H1 (cell line): ENCODE data around the gene NMUR1. TPM values are rescaled to one million over a fixed set of nuclear protein-coding genes. Genes with fewer than 3 reads are reported as not detected.

ENCODE experiments used
- NRF1 ChIP-seq: IDR thresholded peaks from 2 replicates; pipeline ENCODE4 v1.6.1; 2011; ENCODE audit warnings: mild to moderate bottlenecking, low read depth, low read length, improper control_type of control experiment
- POLR2AphosphoS5 ChIP-seq: IDR thresholded peaks from 2 replicates; pipeline ENCODE4 v1.6.1; 2011; ENCODE audit warnings: low read depth, low read length
- POU5F1 ChIP-seq: IDR thresholded peaks from 2 replicates; pipeline ENCODE4 v1.6.1; 2011; ENCODE audit warnings: low read depth, mild to moderate bottlenecking, low read length, moderate library complexity
- RNF2 ChIP-seq: fragments of 200-900, 300-1000 bp; sonication (generic); IDR thresholded peaks from 2 replicates; pipeline ENCODE4 v1.7.1; 2016; ENCODE audit warnings: borderline replicate concordance, low read depth, mild to moderate bottlenecking, antibody characterized with exemption, low read length; ENCODE audit not compliant: poor library complexity, severe bottlenecking; ENCODE audit errors: missing control alignments
- SAP30 ChIP-seq: fragments of 300-600 bp; sonication (generic); IDR thresholded peaks from 2 replicates; pipeline ENCODE4 v1.7.1; 2012; ENCODE audit warnings: low read length, moderate library complexity, mild to moderate bottlenecking, inconsistent platforms; ENCODE audit not compliant: insufficient read depth, insufficient replicate concordance
- TEAD4 ChIP-seq: IDR thresholded peaks from 2 replicates; pipeline ENCODE4 v1.6.1; 2012; ENCODE audit warnings: low read depth, low read length, inconsistent platforms, mixed read lengths
- polyA plus RNA-seq, 7 experiments: library from polyadenylated mRNA; depleted of rRNA in 3 of 7; stranded (reverse) in 5 of 7; unstranded in 2 of 7; fragments of >200 nt in 5 of 7; fragments of 200-250 nt in 2 of 7; gene quantifications; 1 replicate in 5 of 7; 2 replicates in 1 of 7; 4 replicates in 1 of 7; pipeline versions ENCODE4 v1.2.1 to v1.2.3, GENCODE V29; 2011 to 2013; ENCODE audit warnings: missing spikeins in 2 of 7, mixed read lengths in 2 of 7
- total RNA-seq: library from RNA; stranded (reverse); fragmentation: NEBNext Ultra II Directional; extraction: Animal tissue kit (Norgen Biotek cat#: 25700); gene quantifications from 2 replicates; pipeline ENCODE4 v1.2.1, GENCODE V29; 2021
- TF ChIP-seq, protein P1 (sequence below): IDR thresholded peaks from 2 replicates; pipeline ENCODE4 v1.6.1; 2011; ENCODE audit warnings: low read length, improper control_type of control experiment
- TF ChIP-seq, protein P2 (sequence below): fragments of 300-600 bp; sonication (generic); IDR thresholded peaks from 2 replicates; pipeline ENCODE4 v1.7.1; 2012; ENCODE audit warnings: low read length, moderate library complexity, mild to moderate bottlenecking, inconsistent platforms; ENCODE audit not compliant: insufficient replicate concordance

The NMUR1 gene
- total and polyA plus RNA-seq, 2 of the 8 experiments (the other 6 are each of a cell fraction or from before 2014, with no cell fraction given): 0.56 to 1.5 TPM

DNA sequence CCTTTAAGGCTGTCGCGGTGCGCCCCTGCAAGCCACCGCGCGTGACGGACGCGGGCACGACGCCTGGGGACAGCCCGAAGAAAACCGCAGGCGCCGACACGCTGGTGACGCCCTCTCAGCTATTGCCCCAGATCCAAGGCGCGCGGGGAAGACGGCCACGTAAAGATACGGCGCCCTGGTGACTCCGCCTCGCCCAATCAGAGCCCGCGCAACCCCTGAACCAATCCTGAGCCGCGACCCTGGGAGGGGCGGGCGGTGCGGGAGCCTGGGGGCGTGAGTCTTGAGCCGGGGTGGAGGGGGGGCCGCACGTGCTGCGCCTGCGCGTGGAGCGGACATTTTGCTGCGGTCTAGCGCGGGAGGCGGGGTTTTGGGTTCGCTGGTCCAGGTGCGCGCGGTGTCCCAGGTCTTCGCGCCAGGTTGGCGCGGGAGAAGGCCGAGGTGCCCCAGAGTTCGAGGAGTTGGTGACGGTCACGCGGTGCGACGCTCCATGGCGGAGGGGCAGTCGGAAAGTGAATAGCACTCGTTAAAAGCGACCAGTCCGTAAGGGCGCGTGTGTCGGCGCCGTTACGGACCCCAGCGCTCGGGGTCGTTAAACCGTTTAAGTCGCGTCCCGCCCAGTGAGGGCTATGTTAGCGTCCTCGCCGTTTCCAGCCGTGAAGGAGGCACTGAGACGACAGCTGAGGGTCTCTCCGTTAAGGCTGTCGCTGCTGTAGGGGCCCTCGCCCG, 15.9 kb downstream of the NMUR1 start (continued):
- TF ChIP-seq, protein P1, sequence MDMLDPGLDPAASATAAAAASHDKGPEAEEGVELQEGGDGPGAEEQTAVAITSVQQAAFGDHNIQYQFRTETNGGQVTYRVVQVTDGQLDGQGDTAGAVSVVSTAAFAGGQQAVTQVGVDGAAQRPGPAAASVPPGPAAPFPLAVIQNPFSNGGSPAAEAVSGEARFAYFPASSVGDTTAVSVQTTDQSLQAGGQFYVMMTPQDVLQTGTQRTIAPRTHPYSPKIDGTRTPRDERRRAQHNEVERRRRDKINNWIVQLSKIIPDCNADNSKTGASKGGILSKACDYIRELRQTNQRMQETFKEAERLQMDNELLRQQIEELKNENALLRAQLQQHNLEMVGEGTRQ: peak; percentile 46
- TF ChIP-seq TEAD4 (no peak), POU5F1 (no peak), NRF1 (peak; percentile 84), RNF2 (peak; percentile 56), SAP30 (no peak), POLR2AphosphoS5 (peak; percentile 91)
- TF ChIP-seq, protein P2, sequence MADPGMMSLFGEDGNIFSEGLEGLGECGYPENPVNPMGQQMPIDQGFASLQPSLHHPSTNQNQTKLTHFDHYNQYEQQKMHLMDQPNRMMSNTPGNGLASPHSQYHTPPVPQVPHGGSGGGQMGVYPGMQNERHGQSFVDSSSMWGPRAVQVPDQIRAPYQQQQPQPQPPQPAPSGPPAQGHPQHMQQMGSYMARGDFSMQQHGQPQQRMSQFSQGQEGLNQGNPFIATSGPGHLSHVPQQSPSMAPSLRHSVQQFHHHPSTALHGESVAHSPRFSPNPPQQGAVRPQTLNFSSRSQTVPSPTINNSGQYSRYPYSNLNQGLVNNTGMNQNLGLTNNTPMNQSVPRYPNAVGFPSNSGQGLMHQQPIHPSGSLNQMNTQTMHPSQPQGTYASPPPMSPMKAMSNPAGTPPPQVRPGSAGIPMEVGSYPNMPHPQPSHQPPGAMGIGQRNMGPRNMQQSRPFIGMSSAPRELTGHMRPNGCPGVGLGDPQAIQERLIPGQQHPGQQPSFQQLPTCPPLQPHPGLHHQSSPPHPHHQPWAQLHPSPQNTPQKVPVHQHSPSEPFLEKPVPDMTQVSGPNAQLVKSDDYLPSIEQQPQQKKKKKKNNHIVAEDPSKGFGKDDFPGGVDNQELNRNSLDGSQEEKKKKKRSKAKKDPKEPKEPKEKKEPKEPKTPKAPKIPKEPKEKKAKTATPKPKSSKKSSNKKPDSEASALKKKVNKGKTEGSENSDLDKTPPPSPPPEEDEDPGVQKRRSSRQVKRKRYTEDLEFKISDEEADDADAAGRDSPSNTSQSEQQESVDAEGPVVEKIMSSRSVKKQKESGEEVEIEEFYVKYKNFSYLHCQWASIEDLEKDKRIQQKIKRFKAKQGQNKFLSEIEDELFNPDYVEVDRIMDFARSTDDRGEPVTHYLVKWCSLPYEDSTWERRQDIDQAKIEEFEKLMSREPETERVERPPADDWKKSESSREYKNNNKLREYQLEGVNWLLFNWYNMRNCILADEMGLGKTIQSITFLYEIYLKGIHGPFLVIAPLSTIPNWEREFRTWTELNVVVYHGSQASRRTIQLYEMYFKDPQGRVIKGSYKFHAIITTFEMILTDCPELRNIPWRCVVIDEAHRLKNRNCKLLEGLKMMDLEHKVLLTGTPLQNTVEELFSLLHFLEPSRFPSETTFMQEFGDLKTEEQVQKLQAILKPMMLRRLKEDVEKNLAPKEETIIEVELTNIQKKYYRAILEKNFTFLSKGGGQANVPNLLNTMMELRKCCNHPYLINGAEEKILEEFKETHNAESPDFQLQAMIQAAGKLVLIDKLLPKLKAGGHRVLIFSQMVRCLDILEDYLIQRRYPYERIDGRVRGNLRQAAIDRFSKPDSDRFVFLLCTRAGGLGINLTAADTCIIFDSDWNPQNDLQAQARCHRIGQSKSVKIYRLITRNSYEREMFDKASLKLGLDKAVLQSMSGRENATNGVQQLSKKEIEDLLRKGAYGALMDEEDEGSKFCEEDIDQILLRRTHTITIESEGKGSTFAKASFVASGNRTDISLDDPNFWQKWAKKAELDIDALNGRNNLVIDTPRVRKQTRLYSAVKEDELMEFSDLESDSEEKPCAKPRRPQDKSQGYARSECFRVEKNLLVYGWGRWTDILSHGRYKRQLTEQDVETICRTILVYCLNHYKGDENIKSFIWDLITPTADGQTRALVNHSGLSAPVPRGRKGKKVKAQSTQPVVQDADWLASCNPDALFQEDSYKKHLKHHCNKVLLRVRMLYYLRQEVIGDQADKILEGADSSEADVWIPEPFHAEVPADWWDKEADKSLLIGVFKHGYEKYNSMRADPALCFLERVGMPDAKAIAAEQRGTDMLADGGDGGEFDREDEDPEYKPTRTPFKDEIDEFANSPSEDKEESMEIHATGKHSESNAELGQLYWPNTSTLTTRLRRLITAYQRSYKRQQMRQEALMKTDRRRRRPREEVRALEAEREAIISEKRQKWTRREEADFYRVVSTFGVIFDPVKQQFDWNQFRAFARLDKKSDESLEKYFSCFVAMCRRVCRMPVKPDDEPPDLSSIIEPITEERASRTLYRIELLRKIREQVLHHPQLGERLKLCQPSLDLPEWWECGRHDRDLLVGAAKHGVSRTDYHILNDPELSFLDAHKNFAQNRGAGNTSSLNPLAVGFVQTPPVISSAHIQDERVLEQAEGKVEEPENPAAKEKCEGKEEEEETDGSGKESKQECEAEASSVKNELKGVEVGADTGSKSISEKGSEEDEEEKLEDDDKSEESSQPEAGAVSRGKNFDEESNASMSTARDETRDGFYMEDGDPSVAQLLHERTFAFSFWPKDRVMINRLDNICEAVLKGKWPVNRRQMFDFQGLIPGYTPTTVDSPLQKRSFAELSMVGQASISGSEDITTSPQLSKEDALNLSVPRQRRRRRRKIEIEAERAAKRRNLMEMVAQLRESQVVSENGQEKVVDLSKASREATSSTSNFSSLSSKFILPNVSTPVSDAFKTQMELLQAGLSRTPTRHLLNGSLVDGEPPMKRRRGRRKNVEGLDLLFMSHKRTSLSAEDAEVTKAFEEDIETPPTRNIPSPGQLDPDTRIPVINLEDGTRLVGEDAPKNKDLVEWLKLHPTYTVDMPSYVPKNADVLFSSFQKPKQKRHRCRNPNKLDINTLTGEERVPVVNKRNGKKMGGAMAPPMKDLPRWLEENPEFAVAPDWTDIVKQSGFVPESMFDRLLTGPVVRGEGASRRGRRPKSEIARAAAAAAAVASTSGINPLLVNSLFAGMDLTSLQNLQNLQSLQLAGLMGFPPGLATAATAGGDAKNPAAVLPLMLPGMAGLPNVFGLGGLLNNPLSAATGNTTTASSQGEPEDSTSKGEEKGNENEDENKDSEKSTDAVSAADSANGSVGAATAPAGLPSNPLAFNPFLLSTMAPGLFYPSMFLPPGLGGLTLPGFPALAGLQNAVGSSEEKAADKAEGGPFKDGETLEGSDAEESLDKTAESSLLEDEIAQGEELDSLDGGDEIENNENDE: no peak
